IMR-90 (cell line): Measurements from ENCODE around the gene PPARGC1A. TPM values are rescaled to one million over a fixed set of nuclear protein-coding genes. Genes with fewer than 3 reads are reported as not detected.

Source experiments
- ATAC-seq: fragments of 200-7000 bp; cut with Tn5 transposase; 2 replicates; pipeline ENCODE4 v1.9.1; 2020; ENCODE audit warnings: low read depth, mild to moderate bottlenecking, moderate library complexity
- BruUV-seq: library from RNA; stranded (reverse); fragments of 400-500 nt; replicated peaks from 2 replicates; lab custom pipeline; 2021; lab: Mats Ljungman, UMichigan
- CTCF ChIA-PET: fragments of 300-600 bp; formaldehyde crosslinking; extraction: SDS; loops from one replicate; lab custom pipeline; 2021; ENCODE audit warnings: antibody characterized with exemption; lab: Yijun Ruan, JAX
- POLR2A ChIA-PET: fragments of 300-600 bp; sonication (Branson Sonifier 250); formaldehyde crosslinking; loops from one replicate; lab custom pipeline; 2022; ENCODE audit warnings: antibody characterized with exemption; ENCODE audit not compliant: unreplicated experiment; lab: Charles Lee
- DNase-seq: peaks from one replicate; pipeline ENCODE4 v3.0.0; 2013
- H2AFZ ChIP-seq: replicated peaks from 2 replicates; pipeline ENCODE3; 2013; ENCODE audit warnings: low read length, mild to moderate bottlenecking; ENCODE audit not compliant: poor library complexity
- H2AK5ac ChIP-seq: 2 replicates; pipeline ENCODE4 v1.6.1; 2013; ENCODE audit warnings: low read depth, low read length, inconsistent platforms
- H2AK9ac ChIP-seq: replicated peaks from 2 replicates; pipeline ENCODE3; 2013; ENCODE audit warnings: mild to moderate bottlenecking, low read depth, low read length, moderate library complexity; ENCODE audit not compliant: poor library complexity
- H2BK120ac ChIP-seq: 2 replicates; pipeline ENCODE4 v1.6.1; 2013; ENCODE audit warnings: low read depth, low read length, inconsistent platforms
- H2BK15ac ChIP-seq: 3 replicates; pipeline ENCODE4 v1.6.1; 2013; ENCODE audit warnings: low read depth, low read length, inconsistent platforms
- H2BK20ac ChIP-seq: 2 replicates; pipeline ENCODE4 v1.6.1; 2013; ENCODE audit warnings: low read depth, mild to moderate bottlenecking, inconsistent platforms, low read length, moderate library complexity
- H2BK5ac ChIP-seq: 2 replicates; pipeline ENCODE4 v1.6.1; 2013; ENCODE audit warnings: mild to moderate bottlenecking, low read depth, low read length, inconsistent platforms; ENCODE audit not compliant: poor library complexity, severe bottlenecking
- H3K14ac ChIP-seq: replicated peaks from 2 replicates; pipeline ENCODE4 v1.6.1; 2013; ENCODE audit warnings: low read depth, low read length, inconsistent platforms
- H3K18ac ChIP-seq: 2 replicates; pipeline ENCODE4 v1.6.1; 2013; ENCODE audit warnings: low read depth, low read length, control low read depth
- H3K23ac ChIP-seq: 2 replicates; pipeline ENCODE4 v1.6.1; 2013; ENCODE audit warnings: low read depth, low read length, inconsistent platforms
- H3K27ac ChIP-seq: 2 replicates; pipeline ENCODE4 v1.5.1; 2013; ENCODE audit warnings: mild to moderate bottlenecking, control low read depth, low read length; ENCODE audit not compliant: insufficient read depth
- H3K27me3 ChIP-seq: 2 replicates; pipeline ENCODE4 v1.6.1; 2013; ENCODE audit warnings: low read length; ENCODE audit not compliant: control insufficient read depth, insufficient read depth
- H3K36me3 ChIP-seq: 2 replicates; pipeline ENCODE4 v1.6.1; 2013; ENCODE audit warnings: low read length, mixed read lengths; ENCODE audit not compliant: control insufficient read depth, insufficient read depth
- H3K4ac ChIP-seq: 2 replicates; pipeline ENCODE4 v1.6.1; 2013; ENCODE audit warnings: low read depth, low read length, inconsistent platforms
- H3K4me1 ChIP-seq: 2 replicates; pipeline ENCODE4 v1.6.1; 2013; ENCODE audit warnings: low read length, mixed read lengths; ENCODE audit not compliant: control insufficient read depth, insufficient read depth
- H3K4me2 ChIP-seq: 2 replicates; pipeline ENCODE4 v1.6.1; 2013; ENCODE audit warnings: low read depth, mild to moderate bottlenecking, control low read depth, low read length, moderate library complexity
- H3K4me3 ChIP-seq: 2 replicates; pipeline ENCODE4 v1.5.1; 2013; ENCODE audit warnings: low read depth, mild to moderate bottlenecking, control low read depth, low read length, moderate library complexity; ENCODE audit not compliant: insufficient read depth
- H3K56ac ChIP-seq: 2 replicates; pipeline ENCODE4 v1.6.1; 2013; ENCODE audit warnings: low read length, inconsistent platforms; ENCODE audit not compliant: insufficient read depth; ENCODE audit errors: extremely low read depth
- H3K79me1 ChIP-seq, 2 experiments: 2 replicates each; pipeline ENCODE4 v1.6.1; 2013; ENCODE audit warnings: low read length in 2 of 2, inconsistent platforms in 1 of 2, low read depth in 1 of 2
- H3K9ac ChIP-seq: 2 replicates; pipeline ENCODE4 v1.6.1; 2013; ENCODE audit warnings: low read depth, low read length, control low read depth
- H3K9me1 ChIP-seq: 2 replicates; pipeline ENCODE4 v1.6.1; 2013; ENCODE audit warnings: low read length, inconsistent platforms; ENCODE audit not compliant: insufficient read depth
- H3K9me3 ChIP-seq: 2 replicates; pipeline ENCODE4 v1.6.1; 2013; ENCODE audit warnings: low read length; ENCODE audit not compliant: control insufficient read depth, insufficient read depth
- H4K20me1 ChIP-seq: 2 replicates; pipeline ENCODE4 v1.6.1; 2013; ENCODE audit warnings: low read length, inconsistent platforms; ENCODE audit not compliant: insufficient read depth
- H4K5ac ChIP-seq: 2 replicates; pipeline ENCODE4 v1.6.1; 2013; ENCODE audit warnings: mild to moderate bottlenecking, low read depth, low read length, control low read depth
- H4K8ac ChIP-seq, 2 experiments: 2 replicates each; pipeline ENCODE4 v1.6.1; 2013; ENCODE audit warnings: low read depth in 2 of 2, low read length in 2 of 2, control low read depth in 1 of 2, inconsistent platforms in 1 of 2
- H4K91ac ChIP-seq: 2 replicates; pipeline ENCODE4 v1.6.1; 2013; ENCODE audit warnings: low read depth, low read length, inconsistent platforms; ENCODE audit not compliant: insufficient read depth
- BHLHE40 ChIP-seq: fragments of 150-350 bp; IDR thresholded peaks from 2 replicates; pipeline ENCODE4 v1.6.1; 2016; ENCODE audit warnings: mild to moderate bottlenecking, low read depth, low read length
- CEBPB ChIP-seq: IDR thresholded peaks from 2 replicates; pipeline ENCODE4 v1.6.1; 2012; ENCODE audit warnings: low read depth, low read length, improper control_type of control experiment
- CHD1 ChIP-seq: IDR thresholded peaks from 2 replicates; pipeline ENCODE4 v1.6.1; 2012; ENCODE audit warnings: low read depth, low read length, improper control_type of control experiment
- CTCF ChIP-seq: conservative IDR thresholded peaks from 2 replicates; pipeline ENCODE4 v1.5.1; 2012; ENCODE audit warnings: mild to moderate bottlenecking, low read depth, low read length, improper control_type of control experiment
- FOS ChIP-seq: fragments of 150-350 bp; IDR thresholded peaks from 2 replicates; pipeline ENCODE4 v1.6.1; 2016; ENCODE audit warnings: low read depth, low read length
- MAFK ChIP-seq: IDR thresholded peaks from 2 replicates; pipeline ENCODE4 v1.6.1; 2012; ENCODE audit warnings: low read depth, low read length, improper control_type of control experiment
- MAZ ChIP-seq: IDR thresholded peaks from 2 replicates; pipeline ENCODE4 v1.6.1; 2012; ENCODE audit warnings: low read depth, mild to moderate bottlenecking, low read length, improper control_type of control experiment, moderate library complexity, borderline replicate concordance
- NFE2L2 ChIP-seq: fragments of 150-350 bp; IDR thresholded peaks from 2 replicates; pipeline ENCODE4 v1.6.1; 2016; ENCODE audit warnings: low read depth, mild to moderate bottlenecking, low read length
- POLR2A ChIP-seq: IDR thresholded peaks from 2 replicates; pipeline ENCODE4 v1.6.1; 2012; ENCODE audit warnings: mild to moderate bottlenecking, low read depth, low read length
- RAD21 ChIP-seq: IDR thresholded peaks from 2 replicates; pipeline ENCODE4 v1.6.1; 2012; ENCODE audit warnings: low read length, improper control_type of control experiment
- RCOR1 ChIP-seq: IDR thresholded peaks from 2 replicates; pipeline ENCODE4 v1.6.1; 2012; ENCODE audit warnings: mild to moderate bottlenecking, low read length, improper control_type of control experiment; ENCODE audit not compliant: insufficient replicate concordance
- USF2 ChIP-seq: fragments of 150-350 bp; IDR thresholded peaks from 2 replicates; pipeline ENCODE4 v1.6.1; 2017; ENCODE audit warnings: mild to moderate bottlenecking, antibody characterized with exemption, low read length, low read depth
- WGBS, 2 experiments: methylation state at CpG; one replicate each; pipeline versions ENCODE4 v1.1.5 to v1.1.7; 2013; ENCODE audit warnings: missing lambda C conversion rate in 2 of 2; ENCODE audit not compliant: insufficient read length in 1 of 2; ENCODE audit errors: extremely low coverage in 2 of 2; 5-methylcytosine and 5-hydroxymethylcytosine counted together
- dilution Hi-C: fragments of 300-500 bp; cut with HindIII; formaldehyde crosslinking; loops from one replicate; pipeline ENCODE4 v1.14.3; 2018; ENCODE audit warnings: low sequenced_read_pairs; ENCODE audit not compliant: unreplicated experiment
- in situ Hi-C: fragments of 300-500 bp; cut with MboI; formaldehyde crosslinking; loops from 3 replicates; pipeline ENCODE4 v1.14.3; 2019; ENCODE audit warnings: low sequenced_read_pairs, inconsistent platforms, mixed read lengths
- intact Hi-C: fragments of 100-400 bp; cut with micrococcal nuclease; formaldehyde crosslinking; loops from 2 replicates; pipeline ENCODE4 v1.10.0; 2022
- polyA plus RNA-seq, 3 experiments: library from polyadenylated mRNA; depleted of rRNA; stranded (reverse); fragments of >200 nt; gene quantifications; 2 replicates each; pipeline ENCODE4 v1.2.3, GENCODE V29; 2012; ENCODE audit warnings: low replicate concordance in 1 of 3
- total RNA-seq: library from RNA; depleted of rRNA; stranded (reverse); fragments of >200 nt; gene quantifications from 2 replicates; pipeline ENCODE4 v1.2.3, GENCODE V29; 2012

The PPARGC1A gene
- total and polyA plus RNA-seq, 2 of the 4 experiments (the other 2 are of a cell fraction): under 0.01 to 0.03 TPM

GRCh38 chr4:23934915-23935314 is 45.1 kb upstream of the PPARGC1A start:
- Histone ChIP-seq H4K5ac (no peak overlapping the region), H2AK9ac (peak overlapping the region; percentile 57), H3K18ac (peak overlapping the region; percentile 14; the same call in 1 of the 2 replicates), H3K9me1 (0 out of 2 replicates have a peak, but pooled peaks cover 3% of the 10 kb centered on the region), H2BK120ac (0 out of 2 replicates have a peak overlapping the region, but pooled peaks have one; percentile 35), H4K91ac (no peak overlapping the region), H3K79me1 (no peaks in the 10 kb centered on the region), H3K27ac (no peak overlapping the region), H3K4ac (no peak overlapping the region), H3K9ac (no peak overlapping the region), H2AK5ac (no peak overlapping the region), H4K8ac (no peak overlapping the region), H3K56ac (no peak overlapping the region), H3K27me3 (no peaks in the 10 kb centered on the region; the same call in 1 of the 2 replicates), H3K4me1 (peaks cover 3% of the 10 kb centered on the region; the same call in 1 of the 2 replicates), H3K23ac (no peak overlapping the region), H3K14ac (no peak overlapping the region; the same call in 1 of the 2 replicates), H3K36me3 (no peaks in the 10 kb centered on the region), H2BK5ac (no peak overlapping the region), H3K4me3 (no peak overlapping the region), H3K4me2 (no peak overlapping the region), H3K9me3 (no peaks in the 10 kb centered on the region), H4K20me1 (no peaks in the 10 kb centered on the region), H2BK15ac (no peak overlapping the region), H2BK20ac (peak overlapping the region; percentile 22; the same call in 1 of the 2 replicates), H2AFZ (peak overlapping the region; percentile 48)
- WGBS, 2 experiments: no CpG with 5 or more reads among the region's 3 CpGs
- intact Hi-C loops (loop anchor here (5.0 kb wide), 1 partner anchor 97 kb away; no protein-coding TSS in a partner anchor), dilution Hi-C loops (no loop called here), in situ Hi-C loops (no loop called here)
- ChIA-PET POLR2A (no interaction called here), CTCF (no interaction called here)
- BruUV-seq: no TSS peak
- DNase-seq: peak; percentile 87
- TF ChIP-seq POLR2A (no peak), BHLHE40 (peak; percentile 83; the same call in 1 of the 2 replicates), NFE2L2 (no peak), MAZ (no peak), RAD21 (no peak), CHD1 (no peak), USF2 (no peak), CEBPB (peak; percentile 73), FOS (no peak), CTCF (no peak), RCOR1 (no peak), MAFK (no peak)
- ATAC-seq: peak; percentile 89
